Naive thymus-derived CD4-positive, alpha-beta T cell (primary cell): ENCODE results near the gene SENP1. TPM values are rescaled to one million over a fixed set of nuclear protein-coding genes. Genes with fewer than 3 reads are reported as not detected.

ENCODE experiments used
- ATAC-seq: fragments of 150-1000 bp; cut with Tn5 transposase; 2 replicates; pipeline ENCODE4 v1.10.0; 2021; ENCODE audit warnings: mild to moderate bottlenecking, moderate library complexity
- CTCF ChIA-PET: fragments of 350-600 bp; sonication (Branson Sonifier 250); formaldehyde crosslinking; loops from one replicate; lab custom pipeline; 2021; ENCODE audit warnings: antibody characterized with exemption; lab: Charles Lee
- POLR2A ChIA-PET: fragments of 350-600 bp; sonication (Branson Sonifier 250); formaldehyde crosslinking; loops from one replicate; lab custom pipeline; 2021; ENCODE audit warnings: antibody characterized with exemption, inconsistent platforms; lab: Charles Lee
- DNase-seq, 9 donors: peaks; one replicate each; pipeline versions ENCODE4 v3.0.0 to v3.0.0-alpha.2; 2020 to 2022; ENCODE audit warnings: mixed read lengths in 1 of 9
- H3K27ac ChIP-seq: one replicate; pipeline ENCODE4 v1.7.0; 2013; ENCODE audit warnings: mild to moderate bottlenecking, low read depth, low read length, moderate library complexity
- H3K27me3 ChIP-seq, 2 donors: one replicate each; pipeline ENCODE4 v1.7.0; 2013; ENCODE audit warnings: low read length in 2 of 2, mild to moderate bottlenecking in 2 of 2, moderate library complexity in 2 of 2; ENCODE audit not compliant: control insufficient read depth in 2 of 2, insufficient read depth in 2 of 2
- H3K36me3 ChIP-seq, 3 experiments: 1 replicate in 2 of 3; 2 replicates in 1 of 3; pipeline ENCODE4 v1.7.0; 2013; ENCODE audit warnings: low read length in 3 of 3, mild to moderate bottlenecking in 3 of 3, moderate library complexity in 1 of 3; ENCODE audit not compliant: insufficient read depth in 3 of 3, control insufficient read depth in 2 of 3
- H3K4me1 ChIP-seq, 2 donors: one replicate each; pipeline ENCODE4 v1.7.0; 2013; ENCODE audit warnings: low read length in 2 of 2, mild to moderate bottlenecking in 2 of 2, moderate library complexity in 1 of 2; ENCODE audit not compliant: control insufficient read depth in 2 of 2, insufficient read depth in 2 of 2
- H3K4me3 ChIP-seq: 2 replicates; pipeline ENCODE4 v1.7.0; 2013; ENCODE audit warnings: mild to moderate bottlenecking, low read length
- H3K9me3 ChIP-seq, 3 experiments: 1 replicate in 2 of 3; 2 replicates in 1 of 3; pipeline ENCODE4 v1.7.0; 2013; ENCODE audit warnings: low read length in 3 of 3; ENCODE audit not compliant: control insufficient read depth in 2 of 3
- H3K27ac Mint-ChIP-seq, 9 donors: one replicate each; pipeline ENCODE4 v1.8.0; 2020 to 2022; ENCODE audit warnings: mixed read lengths in 9 of 9, mild to moderate bottlenecking in 8 of 9, moderate library complexity in 5 of 9, inconsistent platforms in 2 of 9
- H3K27me3 Mint-ChIP-seq, 5 donors: one replicate each; pipeline ENCODE4 v1.8.0; 2021 to 2022; ENCODE audit warnings: mixed read lengths in 5 of 5, mild to moderate bottlenecking in 1 of 5
- H3K36me3 Mint-ChIP-seq, 5 donors: one replicate each; pipeline ENCODE4 v1.8.0; 2020 to 2022; ENCODE audit warnings: mixed read lengths in 5 of 5, mild to moderate bottlenecking in 3 of 5, inconsistent platforms in 1 of 5
- H3K4me1 Mint-ChIP-seq, 7 donors: one replicate each; pipeline ENCODE4 v1.8.0; 2020 to 2022; ENCODE audit warnings: mixed read lengths in 7 of 7, mild to moderate bottlenecking in 3 of 7, inconsistent platforms in 1 of 7
- H3K4me3 Mint-ChIP-seq, 10 donors: one replicate each; pipeline ENCODE4 v1.8.0; 2020 to 2022; ENCODE audit warnings: mild to moderate bottlenecking in 10 of 10, mixed read lengths in 10 of 10, moderate library complexity in 6 of 10, inconsistent platforms in 2 of 10
- H3K9me3 Mint-ChIP-seq, 11 donors: one replicate each; pipeline ENCODE4 v1.8.0; 2020 to 2022; ENCODE audit warnings: mixed read lengths in 11 of 11, mild to moderate bottlenecking in 4 of 11, inconsistent platforms in 1 of 11, moderate library complexity in 1 of 11
- intact Hi-C, 2 donors: fragments of 100-400 bp; cut with micrococcal nuclease; formaldehyde crosslinking; loops; one replicate each; pipeline ENCODE4 v1.15.1; 2023
- polyA plus RNA-seq, 2 donors: library from polyadenylated mRNA; unstranded; fragments of 300-500 nt; fragmentation: Illumina TruSeq; gene quantifications; one replicate each; pipeline ENCODE4 v1.2.3, GENCODE V29; 2021
- total RNA-seq, 6 experiments: library from RNA in 5 of 6; stranded (reverse) in 5 of 6; gene quantifications; 1 replicate in 5 of 6; 2 replicates in 1 of 6; pipeline ENCODE4 v1.2.3 and lab custom pipeline; 2021 to 2026

The SENP1 gene
- total and polyA plus RNA-seq, 7 experiments from 2014 or later: 12.0 to 41.9 (median 23.2) TPM

DNA sequence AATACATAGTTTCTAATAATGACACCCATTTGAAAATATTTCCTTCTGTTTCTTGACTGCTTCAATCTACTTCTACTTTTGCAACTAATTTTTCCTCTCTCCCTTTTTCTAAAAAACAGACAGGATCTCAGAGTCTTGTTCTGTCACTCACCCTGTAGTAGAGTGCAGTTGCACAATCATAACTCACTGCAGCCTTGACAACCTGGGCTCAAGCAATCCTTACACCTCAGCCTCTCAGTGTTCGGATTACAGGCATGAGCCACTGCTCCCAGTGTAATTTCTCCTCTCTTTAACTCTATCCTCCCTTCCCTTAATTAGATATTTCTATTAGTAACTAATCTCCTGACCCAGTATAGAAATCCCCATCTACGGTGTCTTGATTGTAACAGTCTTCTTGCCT is 45.4 kb downstream of the SENP1 start:
- ChIA-PET CTCF (no interaction called here), POLR2A (no interaction called here)
- Histone ChIP-seq H3K27ac (no peak overlapping the region), H3K4me1 (no peaks in the 10 kb centered on the region), H3K9me3 (no peaks in the 10 kb centered on the region), H3K36me3 (peaks cover 17 to 67% (median 29%) of the 10 kb centered on the region in 3 experiments), H3K4me3 (no peak overlapping the region), H3K27me3 (no peaks in the 10 kb centered on the region)
- Mint-ChIP-seq H3K27me3 (no peaks in the 10 kb centered on the region), H3K9me3 (peaks cover 0 to 15% (median 3%) of the 10 kb centered on the region in 11 donors), H3K27ac (peak overlapping the region in 1 of 9 donors; percentile 4), H3K36me3 (peaks cover 21 to 69% (median 56%) of the 10 kb centered on the region in 5 donors), H3K4me3 (no peak overlapping the region), H3K4me1 (peaks cover 0 to 2% (median 0%) of the 10 kb centered on the region in 7 donors)
- DNase-seq (no peak), ATAC-seq (no peak)
- intact Hi-C loops: no loop called here

DNA sequence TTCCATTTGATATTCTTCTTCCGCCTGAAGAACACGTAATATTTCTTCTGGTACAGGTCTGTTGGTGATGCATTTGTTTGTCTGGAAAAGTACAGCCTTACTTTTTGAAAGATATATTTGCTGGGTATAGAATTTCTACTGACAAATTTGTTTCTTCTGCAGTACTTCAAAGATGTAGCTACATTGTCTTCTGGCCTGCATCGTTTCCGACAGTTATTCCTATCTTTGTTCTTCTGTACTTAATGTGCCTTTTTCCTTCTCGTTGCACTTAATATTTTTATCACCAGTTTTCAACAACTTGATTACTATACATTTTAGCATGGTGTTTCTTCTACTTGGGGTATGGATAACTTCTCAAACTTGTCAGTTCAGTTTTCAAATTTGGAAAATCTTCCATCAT is 47.1 kb downstream of the SENP1 start:
- peaks cover 17 to 51% (median 22%) of the 10 kb centered on the region in 3 experiments for H3K36me3 ChIP-seq
- peaks cover 0 to 2% (median 0%) of the 10 kb centered on the region in 7 donors for H3K4me1 Mint-ChIP-seq

DNA sequence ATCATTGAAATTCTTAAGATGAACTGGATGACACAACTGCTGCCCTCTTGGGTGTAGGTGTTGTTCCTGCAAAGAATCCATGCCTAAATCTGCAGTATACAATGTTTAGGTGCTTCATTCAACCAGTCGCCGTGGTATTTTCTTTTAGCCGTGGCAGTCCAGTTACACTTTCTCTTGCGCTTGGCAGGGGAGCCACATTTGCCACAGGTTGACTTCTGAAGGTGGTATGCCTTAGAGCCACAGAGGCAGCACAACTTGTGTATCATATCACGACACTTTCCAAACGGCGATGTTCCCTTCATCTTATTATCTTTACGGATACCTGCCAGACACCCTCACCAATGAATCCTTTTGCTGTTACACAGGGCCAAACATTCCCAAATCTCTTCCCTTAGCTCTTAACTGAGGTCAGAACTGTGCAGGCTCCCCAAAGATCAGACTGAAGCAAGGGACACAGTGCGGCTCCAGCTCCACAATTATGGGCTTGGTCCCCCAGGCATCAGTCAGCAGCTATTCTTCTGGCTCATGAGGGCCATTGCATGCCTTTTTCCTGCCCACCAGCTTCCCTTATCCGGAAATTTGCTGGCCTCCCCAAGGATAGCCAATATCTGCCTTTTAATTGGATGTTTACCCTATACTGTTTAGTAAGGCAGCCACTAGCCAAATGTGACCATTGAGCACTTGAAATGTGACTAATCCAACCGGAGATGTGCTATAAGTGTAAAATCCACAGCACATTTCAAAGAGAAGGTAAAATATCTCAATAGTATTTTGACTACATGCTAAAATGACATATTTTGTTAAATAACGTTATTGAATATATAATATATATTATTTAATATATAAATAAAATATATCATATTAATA is 50.7 kb downstream of the SENP1 start:
- H3K27ac Mint-ChIP-seq: peak overlapping the region in 2 of 9 donors; percentile 25 to 37
- Histone ChIP-seq H3K27ac (no peak overlapping the region), H3K4me3 (no peak overlapping the region), H3K36me3 (peaks cover 0 to 24% (median 0%) of the 10 kb centered on the region in 3 experiments), H3K9me3 (no peaks in the 10 kb centered on the region), H3K4me1 (no peaks in the 10 kb centered on the region), H3K27me3 (no peaks in the 10 kb centered on the region)
- no peak overlapping the region for H3K4me3 Mint-ChIP-seq
- DNase-seq: peak in 1 of 9 donors; percentile 10
- peaks cover 0 to 12% (median 5%) of the 10 kb centered on the region in 7 donors for H3K4me1 Mint-ChIP-seq
- ATAC-seq: no peak
- peaks cover 17 to 31% (median 23%) of the 10 kb centered on the region in 5 donors for H3K36me3 Mint-ChIP-seq
- CTCF ChIA-PET: no interaction called here
- no peaks in the 10 kb centered on the region for H3K27me3 Mint-ChIP-seq
- H3K9me3 Mint-ChIP-seq: peaks cover 0 to 11% (median 2%) of the 10 kb centered on the region in 11 donors
- POLR2A ChIA-PET: no interaction called here
- intact Hi-C loops: no loop called here

More for the DNA sequence above, 47.1 kb downstream of the SENP1 start:
- H3K9me3 ChIP-seq: no peaks in the 10 kb centered on the region
- no peaks in the 10 kb centered on the region for H3K27me3 ChIP-seq
- H3K4me3 Mint-ChIP-seq: no peak overlapping the region
- intact Hi-C loops: no loop called here
- H3K27me3 Mint-ChIP-seq: no peaks in the 10 kb centered on the region
- peaks cover 24 to 59% (median 47%) of the 10 kb centered on the region in 5 donors for H3K36me3 Mint-ChIP-seq
- no peak overlapping the region for H3K4me3 ChIP-seq
- POLR2A ChIA-PET: interaction anchor here (0.6 kb wide), 1 partner anchor 10 kb away, joined by 3 read pairs; no protein-coding TSS in a partner anchor
- no peaks in the 10 kb centered on the region for H3K4me1 ChIP-seq
- ATAC-seq (no peak), DNase-seq (no peak)
- peak overlapping the region in 1 of 9 donors; percentile 6 for H3K27ac Mint-ChIP-seq
- CTCF ChIA-PET: no interaction called here
- no peak overlapping the region for H3K27ac ChIP-seq
- H3K9me3 Mint-ChIP-seq: peaks cover 0 to 15% (median 3%) of the 10 kb centered on the region in 11 donors

DNA sequence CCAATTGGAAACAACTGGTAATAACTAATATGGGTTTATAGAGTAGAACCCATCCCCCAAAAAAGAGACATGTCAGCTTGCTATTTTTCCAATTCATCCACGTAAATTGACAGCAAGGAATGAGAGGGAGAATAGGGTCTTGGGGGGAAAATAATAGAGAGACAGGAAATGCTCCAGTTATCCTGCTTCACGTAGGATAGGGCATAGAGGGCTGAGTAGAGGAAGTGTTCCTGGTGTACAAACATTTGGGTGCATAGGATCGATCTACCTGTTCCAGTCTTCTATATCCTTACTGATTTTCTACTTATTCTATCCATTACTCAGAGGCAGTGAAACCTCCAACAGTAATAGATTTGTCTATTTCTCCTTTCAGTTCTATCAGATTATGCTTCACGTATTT is 52.0 kb downstream of the SENP1 start:
- H3K27ac ChIP-seq: no peak overlapping the region
- Mint-ChIP-seq H3K4me3 (no peak overlapping the region), H3K4me1 (peaks cover 0 to 12% (median 5%) of the 10 kb centered on the region in 7 donors), H3K36me3 (peaks cover 6 to 24% (median 15%) of the 10 kb centered on the region in 5 donors), H3K9me3 (peaks cover 0 to 5% (median 0%) of the 10 kb centered on the region in 11 donors), H3K27me3 (no peaks in the 10 kb centered on the region), H3K27ac (no peak overlapping the region)
- H3K4me3 ChIP-seq: no peak overlapping the region
- intact Hi-C loops: no loop called here
- peaks cover 0 to 24% (median 0%) of the 10 kb centered on the region in 3 experiments for H3K36me3 ChIP-seq
- H3K4me1 ChIP-seq: no peaks in the 10 kb centered on the region
- H3K9me3 ChIP-seq: no peaks in the 10 kb centered on the region
- no peak for DNase-seq
- POLR2A ChIA-PET: no interaction called here
- no peak for ATAC-seq
- CTCF ChIA-PET: interaction anchor here (0.6 to 0.8 kb wide), 2 partner anchors 311 to 338 kb away, joined by 3 read pairs; no protein-coding TSS in a partner anchor
- H3K27me3 ChIP-seq: no peaks in the 10 kb centered on the region

DNA sequence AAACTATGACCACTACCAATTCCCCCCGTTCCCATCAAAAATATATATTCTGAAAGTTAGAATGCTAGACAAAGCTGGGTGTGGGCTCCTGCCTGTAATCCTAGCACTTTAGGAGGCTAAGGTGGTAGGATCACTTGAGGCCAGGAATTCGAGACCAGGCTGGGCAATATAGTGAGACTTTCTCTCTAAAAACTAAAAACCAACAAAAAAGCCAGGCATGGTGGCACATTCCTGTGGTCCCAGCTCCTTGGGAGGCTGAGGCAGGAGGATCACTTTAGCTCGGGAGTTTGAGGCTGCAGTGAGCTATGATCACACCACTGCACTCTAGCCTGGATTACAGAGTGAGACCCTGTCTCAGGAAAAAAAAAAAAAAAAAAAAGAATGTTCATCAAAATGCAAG is 52.8 kb downstream of the SENP1 start:
- CTCF ChIA-PET: interaction anchor here (0.6 kb wide), 2 partner anchors 9 to 337 kb away, joined by 3 to 6 read pairs; no protein-coding TSS in a partner anchor
- H3K27me3 Mint-ChIP-seq: no peaks in the 10 kb centered on the region
- intact Hi-C loops: no loop called here
- Histone ChIP-seq H3K27ac (no peak overlapping the region), H3K27me3 (no peaks in the 10 kb centered on the region), H3K4me3 (no peak overlapping the region), H3K36me3 (peaks cover 0 to 28% (median 0%) of the 10 kb centered on the region in 3 experiments), H3K9me3 (no peaks in the 10 kb centered on the region), H3K4me1 (no peaks in the 10 kb centered on the region)
- POLR2A ChIA-PET: interaction anchor here (0.5 kb wide), 1 partner anchor 344 kb away, joined by 3 read pairs; no protein-coding TSS in a partner anchor
- ATAC-seq (no peak), DNase-seq (no peak)
- H3K36me3 Mint-ChIP-seq: peaks cover under 1 to 18% (median 7%) of the 10 kb centered on the region in 5 donors
- H3K9me3 Mint-ChIP-seq: no peaks in the 10 kb centered on the region
- no peak overlapping the region for H3K27ac Mint-ChIP-seq
- H3K4me3 Mint-ChIP-seq: no peak overlapping the region
- H3K4me1 Mint-ChIP-seq: peaks cover 0 to 12% (median 5%) of the 10 kb centered on the region in 7 donors

DNA sequence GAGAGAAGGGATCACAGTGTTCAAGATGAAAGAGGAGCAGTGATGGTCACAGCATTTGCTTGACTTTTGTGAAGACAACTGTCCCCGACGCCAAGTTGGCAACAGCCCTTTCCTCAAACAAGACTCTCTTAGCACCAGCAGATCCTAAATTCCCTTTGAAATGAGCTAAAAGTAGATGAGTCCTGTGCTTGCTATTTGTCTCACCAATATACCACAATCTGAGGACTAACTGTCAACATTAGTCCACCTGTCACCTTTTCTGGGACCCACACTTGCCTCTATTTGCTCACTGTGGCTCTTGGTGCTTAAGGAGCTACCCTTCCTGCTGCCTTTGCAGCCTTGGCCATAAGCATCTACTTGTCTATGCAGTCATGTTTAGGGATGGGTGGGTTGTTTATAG is 54.2 kb downstream of the SENP1 start:
- Mint-ChIP-seq H3K4me3 (no peak overlapping the region), H3K27ac (peak overlapping the region in 6 of 9 donors; percentile 13 to 62 (median 39)), H3K4me1 (peaks cover 0 to 12% (median 5%) of the 10 kb centered on the region in 7 donors), H3K9me3 (no peaks in the 10 kb centered on the region), H3K27me3 (no peaks in the 10 kb centered on the region), H3K36me3 (peaks cover under 1 to 26% (median 11%) of the 10 kb centered on the region in 5 donors)
- Histone ChIP-seq H3K27me3 (no peaks in the 10 kb centered on the region), H3K9me3 (no peaks in the 10 kb centered on the region), H3K4me1 (no peaks in the 10 kb centered on the region), H3K36me3 (peaks cover 0 to 42% (median 11%) of the 10 kb centered on the region in 3 experiments), H3K27ac (no peak overlapping the region), H3K4me3 (no peak overlapping the region)
- POLR2A ChIA-PET: interaction anchor here (0.6 to 1.0 kb wide), 2 partner anchors 9 to 25 kb away, joined by 3 read pairs; no protein-coding TSS in a partner anchor
- DNase-seq (no peak), ATAC-seq (no peak)
- CTCF ChIA-PET: interaction anchor here (0.6 to 1.3 kb wide), 2 partner anchors 114 to 1935 kb away, joined by 3 to 4 read pairs; no protein-coding TSS in a partner anchor
- intact Hi-C loops: no loop called here
